Measurements from ENCODE around the gene HSD3B2. TPM values are rescaled to one million over a fixed set of nuclear protein-coding genes. Genes with fewer than 3 reads are reported as not detected.

The HSD3B2 gene
- total RNA-seq, 1 donor from 2014 or later, result not detected

DNA sequence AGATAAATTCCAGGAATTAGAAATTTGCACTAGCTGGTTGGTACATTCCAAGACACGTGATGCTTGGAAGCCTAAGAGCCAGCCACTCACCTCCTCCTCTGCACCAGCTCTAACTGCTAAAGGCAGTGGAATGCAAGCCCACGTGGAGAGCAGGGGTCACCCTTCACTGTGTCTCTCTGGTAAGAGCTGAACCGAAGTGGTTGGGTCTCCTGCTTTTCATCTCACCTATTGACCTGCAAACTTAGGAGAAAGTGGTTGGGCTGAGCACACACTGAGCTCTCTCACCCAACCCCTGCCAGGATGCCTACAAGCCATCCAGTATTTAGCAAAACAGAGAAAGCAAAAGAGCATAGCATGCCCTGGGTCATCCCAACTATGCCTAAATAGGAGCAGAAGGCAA is 27.1 kb upstream of the HSD3B2 start:
- no peak overlapping the region for H2AFZ ChIP-seq (replicated peaks)
- H3F3A ChIP-seq (ENCODE audit: low read depth), result peaks cover 3% of the 10 kb centered on the region
- no peak overlapping the region for H3K27ac Mint-ChIP-seq
- H3K27me3 ChIP-seq, result no peaks in the 10 kb centered on the region
- H3K4me3 ChIP-seq, result no peak overlapping the region
- H3K4me3 Mint-ChIP-seq, result no peak overlapping the region
- TF ChIP-seq, protein P1, sequence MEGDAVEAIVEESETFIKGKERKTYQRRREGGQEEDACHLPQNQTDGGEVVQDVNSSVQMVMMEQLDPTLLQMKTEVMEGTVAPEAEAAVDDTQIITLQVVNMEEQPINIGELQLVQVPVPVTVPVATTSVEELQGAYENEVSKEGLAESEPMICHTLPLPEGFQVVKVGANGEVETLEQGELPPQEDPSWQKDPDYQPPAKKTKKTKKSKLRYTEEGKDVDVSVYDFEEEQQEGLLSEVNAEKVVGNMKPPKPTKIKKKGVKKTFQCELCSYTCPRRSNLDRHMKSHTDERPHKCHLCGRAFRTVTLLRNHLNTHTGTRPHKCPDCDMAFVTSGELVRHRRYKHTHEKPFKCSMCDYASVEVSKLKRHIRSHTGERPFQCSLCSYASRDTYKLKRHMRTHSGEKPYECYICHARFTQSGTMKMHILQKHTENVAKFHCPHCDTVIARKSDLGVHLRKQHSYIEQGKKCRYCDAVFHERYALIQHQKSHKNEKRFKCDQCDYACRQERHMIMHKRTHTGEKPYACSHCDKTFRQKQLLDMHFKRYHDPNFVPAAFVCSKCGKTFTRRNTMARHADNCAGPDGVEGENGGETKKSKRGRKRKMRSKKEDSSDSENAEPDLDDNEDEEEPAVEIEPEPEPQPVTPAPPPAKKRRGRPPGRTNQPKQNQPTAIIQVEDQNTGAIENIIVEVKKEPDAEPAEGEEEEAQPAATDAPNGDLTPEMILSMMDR (IDR thresholded peaks at IDR 0.05), result no peak
- no peak for TF ChIP-seq EZH2 (IDR thresholded peaks at IDR 0.05)
- no peak overlapping the region for H3K4me2 ChIP-seq
- H4K20me1 ChIP-seq (ENCODE audit: low read depth), result no peaks in the 10 kb centered on the region
- no peaks in the 10 kb centered on the region for H3K36me3 ChIP-seq
- H3K9ac ChIP-seq, result no peak overlapping the region
- no peaks in the 10 kb centered on the region for H3K79me2 ChIP-seq (ENCODE audit: low read depth)
- DNase-seq (ENCODE audit: low spot score), result peak; percentile 11
- H3K4me1 Mint-ChIP-seq, result no peaks in the 10 kb centered on the region
- H3K9me3 ChIP-seq (ENCODE audit: low read depth), result no peaks in the 10 kb centered on the region
- no peaks in the 10 kb centered on the region for H3K36me3 Mint-ChIP-seq
- no peaks in the 10 kb centered on the region for H3K9me3 Mint-ChIP-seq
- peaks cover 10% of the 10 kb centered on the region for H3K4me1 ChIP-seq
- H3K27me3 Mint-ChIP-seq (ENCODE audit: insufficient read depth, low read depth), result peaks cover 2% of the 10 kb centered on the region
- H3K27ac ChIP-seq, result no peak overlapping the region

DNA sequence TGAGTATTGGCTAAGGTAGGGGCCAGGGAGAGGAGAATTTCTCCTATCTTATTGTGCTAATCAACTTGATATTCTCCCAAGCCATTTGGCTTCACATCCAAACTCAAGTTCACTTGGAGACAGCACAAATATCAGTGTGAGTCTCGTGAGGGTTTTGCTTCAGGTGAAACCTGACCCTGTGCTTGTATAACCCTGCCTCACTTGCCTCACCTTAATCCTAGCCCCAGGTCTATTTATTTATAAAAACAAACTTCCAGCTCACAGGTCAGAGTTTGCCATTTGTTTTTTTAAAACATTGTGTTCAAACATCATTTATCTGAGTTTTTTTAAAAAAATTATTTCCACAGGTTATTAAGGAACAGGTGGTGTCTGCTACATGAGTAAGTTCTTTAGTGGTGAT is 26.5 kb upstream of the HSD3B2 start:
- Mint-ChIP-seq H3K4me1 (no peaks in the 10 kb centered on the region), H3K27ac (no peak overlapping the region), H3K4me3 (no peak overlapping the region), H3K36me3 (no peaks in the 10 kb centered on the region), H3K27me3 (ENCODE audit: insufficient read depth, low read depth) (no peaks in the 10 kb centered on the region), H3K9me3 (no peaks in the 10 kb centered on the region)
- H3K36me3 ChIP-seq, result no peaks in the 10 kb centered on the region
- H3K9me3 ChIP-seq (ENCODE audit: low read depth), result no peaks in the 10 kb centered on the region
- H3K4me1 ChIP-seq, result peaks cover 10% of the 10 kb centered on the region
- H4K20me1 ChIP-seq (ENCODE audit: low read depth), result no peaks in the 10 kb centered on the region
- no peak overlapping the region for H3K27ac ChIP-seq
- no peak overlapping the region for H3K4me2 ChIP-seq
- DNase-seq (ENCODE audit: low spot score), result no peak
- no peaks in the 10 kb centered on the region for H3K27me3 ChIP-seq
- H3K9ac ChIP-seq, result no peak overlapping the region
- H3K79me2 ChIP-seq (ENCODE audit: low read depth), result no peaks in the 10 kb centered on the region
- no peak overlapping the region for H3K4me3 ChIP-seq
- peaks cover 3% of the 10 kb centered on the region for H3F3A ChIP-seq (ENCODE audit: low read depth)
- TF ChIP-seq EZH2 (IDR thresholded peaks at IDR 0.05) (no peak), EZH2phosphoT487 (IDR thresholded peaks at IDR 0.05) (no peak)
- no peak overlapping the region for H2AFZ ChIP-seq (replicated peaks)

DNA sequence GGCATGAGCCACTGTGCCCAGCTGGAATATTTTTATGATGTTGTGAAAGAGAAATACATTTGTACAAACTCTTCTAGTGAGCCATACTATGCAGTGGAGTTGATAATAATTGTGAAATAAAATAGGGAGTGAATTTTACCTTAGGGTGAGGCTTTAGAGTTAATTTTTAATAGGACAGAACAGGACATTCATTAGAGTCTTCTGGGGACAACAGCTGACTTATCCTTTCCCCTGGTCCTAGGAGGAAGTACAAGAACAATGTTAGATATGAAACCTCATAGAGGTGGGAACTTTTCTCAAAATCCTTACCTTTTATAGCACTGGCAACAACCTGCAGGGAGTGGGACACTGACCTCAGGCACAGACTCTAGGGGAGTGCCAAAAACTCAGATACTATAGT is 24.4 kb upstream of the HSD3B2 start:
- Histone ChIP-seq H3K27me3 (no peaks in the 10 kb centered on the region), H3K36me3 (no peaks in the 10 kb centered on the region), H3K9me3 (ENCODE audit: low read depth) (no peaks in the 10 kb centered on the region), H2AFZ (replicated peaks) (no peak overlapping the region), H3K9ac (no peak overlapping the region), H3K4me1 (peaks cover 10% of the 10 kb centered on the region), H3K27ac (no peak overlapping the region), H3F3A (ENCODE audit: low read depth) (peaks cover 3% of the 10 kb centered on the region), H4K20me1 (ENCODE audit: low read depth) (no peaks in the 10 kb centered on the region), H3K4me2 (no peak overlapping the region), H3K4me3 (no peak overlapping the region), H3K79me2 (ENCODE audit: low read depth) (no peaks in the 10 kb centered on the region)
- no peak for TF ChIP-seq EZH2 (IDR thresholded peaks at IDR 0.05)
- Mint-ChIP-seq H3K27ac (no peak overlapping the region), H3K4me1 (no peaks in the 10 kb centered on the region), H3K4me3 (no peak overlapping the region), H3K27me3 (ENCODE audit: insufficient read depth, low read depth) (no peaks in the 10 kb centered on the region), H3K9me3 (no peaks in the 10 kb centered on the region), H3K36me3 (no peaks in the 10 kb centered on the region)
- DNase-seq (ENCODE audit: low spot score), result no peak

DNA sequence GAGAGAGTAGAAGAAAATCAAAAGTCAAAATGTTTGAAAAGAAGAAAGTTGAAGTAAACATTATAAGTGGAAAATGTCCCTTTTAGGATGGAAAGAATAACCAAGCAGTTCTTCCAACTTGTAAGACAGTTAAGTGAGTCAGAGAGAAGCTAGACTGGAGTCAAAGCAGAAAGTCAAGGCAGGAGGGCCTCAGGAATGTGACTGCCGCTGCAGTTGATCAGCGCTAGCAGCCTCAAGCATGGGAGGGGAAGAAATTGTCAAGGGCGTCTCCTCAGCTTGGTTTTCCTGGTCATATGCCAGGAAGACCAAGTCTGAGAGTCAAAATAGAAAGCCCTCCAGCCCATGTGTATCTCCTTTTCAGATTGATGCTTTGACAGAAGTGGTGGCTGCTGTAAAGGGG is 23.2 kb upstream of the HSD3B2 start:
- no peak overlapping the region for H3K27ac Mint-ChIP-seq
- Histone ChIP-seq H3K4me1 (peaks cover 10% of the 10 kb centered on the region), H3K27ac (no peak overlapping the region), H3K9me3 (ENCODE audit: low read depth) (no peaks in the 10 kb centered on the region), H3F3A (ENCODE audit: low read depth) (peaks cover 3% of the 10 kb centered on the region), H3K36me3 (no peaks in the 10 kb centered on the region), H4K20me1 (ENCODE audit: low read depth) (no peaks in the 10 kb centered on the region), H3K79me2 (ENCODE audit: low read depth) (no peaks in the 10 kb centered on the region), H2AFZ (replicated peaks) (no peak overlapping the region), H3K4me2 (no peak overlapping the region), H3K4me3 (no peak overlapping the region), H3K27me3 (no peaks in the 10 kb centered on the region), H3K9ac (no peak overlapping the region)
- H3K9me3 Mint-ChIP-seq, result no peaks in the 10 kb centered on the region
- no peaks in the 10 kb centered on the region for H3K27me3 Mint-ChIP-seq (ENCODE audit: insufficient read depth, low read depth)
- DNase-seq (ENCODE audit: low spot score), result no peak
- no peaks in the 10 kb centered on the region for H3K4me1 Mint-ChIP-seq
- H3K36me3 Mint-ChIP-seq, result no peaks in the 10 kb centered on the region
- H3K4me3 Mint-ChIP-seq, result no peak overlapping the region
- TF ChIP-seq EZH2phosphoT487 (IDR thresholded peaks at IDR 0.05) (no peak), EZH2 (IDR thresholded peaks at IDR 0.05) (no peak)
- TF ChIP-seq, protein P1 (IDR thresholded peaks at IDR 0.05), result no peak
